ENCODE measurements around the gene EML5. TPM values are rescaled to one million over a fixed set of nuclear protein-coding genes. Genes with fewer than 3 reads are reported as not detected.

Gene EML5
- total RNA-seq, 1 experiment from 2014 or later = 1.8 TPM

GRCh38 chr14:88835661-88836060, 42.9 kb upstream of the EML5 start:
- intact Hi-C loops (cut with micrococcal nuclease) = no loop called here
- BruUV-seq (replicated peaks) = no TSS peak
- ChIA-PET CTCF (no interaction called here), RAD21 (ENCODE audit: low non-redundant PET in 1 of 2, low total read pairs in 2 of 2, uncharacterized antibody in 2 of 2, unreplicated experiment in 2 of 2) (no interaction called here), POLR2A (no interaction called here)
- Histone ChIP-seq H3K36me3 (ENCODE audit: control insufficient read depth in 1 of 2, insufficient read depth in 2 of 2, low read length in 2 of 2) (no peaks in the 10 kb centered on the region), H3K27me3 (ENCODE audit: insufficient read depth, low read length) (no peaks in the 10 kb centered on the region), H3K9me3 (ENCODE audit: control insufficient read depth in 1 of 2, insufficient read depth in 1 of 2, low read depth in 1 of 2, low read length in 2 of 2) (no peaks in the 10 kb centered on the region), H3K4me1 (ENCODE audit: control insufficient read depth in 1 of 2, insufficient read depth in 2 of 2, low read length in 2 of 2) (peaks cover 9 to 11% of the 10 kb centered on the region in 2 experiments), H3K9ac (ENCODE audit: low read length) (no peak overlapping the region), H3K27ac (ENCODE audit: low read depth, low read length) (no peak overlapping the region), H3K4me3 (replicated peaks in 1 of 2; ENCODE audit: low read depth in 1 of 2, low read length in 2 of 2) (no peak overlapping the region), H2AFZ (ENCODE audit: low read depth, low read length, poor library complexity, severe bottlenecking) (no peak overlapping the region), H4K20me1 (ENCODE audit: insufficient read depth) (no peaks in the 10 kb centered on the region), H3K9me2 (ENCODE audit: insufficient read depth) (no peaks in the 10 kb centered on the region), H3K79me2 (ENCODE audit: insufficient read depth, low read length) (0 out of 2 replicates have a peak, but pooled peaks cover 4% of the 10 kb centered on the region), H3K4me2 (ENCODE audit: low read length) (no peak overlapping the region)
- DNase-seq (ENCODE audit: low read depth, low spot score) (no peak), ATAC-seq (no peak)
- TF ChIP-seq REST (IDR thresholded peaks at IDR 0.05; ENCODE audit: low read depth) (no peak), ELF1 (IDR thresholded peaks at IDR 0.05; ENCODE audit: borderline replicate concordance, low read depth) (no peak), CBX3 (IDR thresholded peaks at IDR 0.05; ENCODE audit: low read depth) (no peak), CTCF (IDR thresholded peaks at IDR 0.05 in 2 of 3, conservative IDR thresholded peaks at IDR 0.05 in 1 of 3; ENCODE audit: borderline replicate concordance in 1 of 3, insufficient read depth in 1 of 3, low read depth in 2 of 3, low read length in 2 of 3) (no peak), EZH2 (IDR thresholded peaks at IDR 0.05) (no peak), POLR2A (IDR thresholded peaks at IDR 0.05; ENCODE audit: borderline replicate concordance, extremely low read depth, insufficient read depth, insufficient read length) (no peak)
